Esophagus muscularis mucosa (tissue), 4 donors: ENCODE results near the gene VWC2L. TPM values are rescaled to one million over a fixed set of nuclear protein-coding genes. Genes with fewer than 3 reads are reported as not detected.

Source experiments
- DNase-seq: peaks from one replicate; pipeline ENCODE4 v3.0.0-alpha.2; 2017; ENCODE audit errors: extremely low spot score
- H3K27ac ChIP-seq, 4 donors: fragments of 200-600 bp; sonication (generic); replicated peaks in 1 of 4; 1 replicate in 3 of 4; 2 replicates in 1 of 4; pipeline ENCODE4 v1.5.1; 2016 to 2019; ENCODE audit warnings: mild to moderate bottlenecking in 1 of 4
- H3K27me3 ChIP-seq, 4 donors: fragments of 200-600 bp; sonication (generic); one replicate each; pipeline versions ENCODE4 v1.5.1 to v1.6.0; 2016 to 2019
- H3K36me3 ChIP-seq, 4 donors: fragments of 200-600 bp; sonication (generic); one replicate each; pipeline ENCODE4 v1.5.1; 2016 to 2019
- H3K4me1 ChIP-seq, 4 donors: fragments of 200-600 bp; sonication (generic); one replicate each; pipeline ENCODE4 v1.5.1; 2016 to 2019
- H3K4me3 ChIP-seq, 4 donors: fragments of 200-600 bp; sonication (generic); 1 replicate in 2 of 4; 2 replicates in 2 of 4; pipeline ENCODE4 v1.5.1; 2016 to 2019; ENCODE audit warnings: mild to moderate bottlenecking in 4 of 4, moderate library complexity in 1 of 4
- H3K9me3 ChIP-seq, 4 donors: fragments of 200-600 bp; sonication (generic); 1 replicate in 3 of 4; 2 replicates in 1 of 4; pipeline ENCODE4 v1.5.1; 2016 to 2019
- EP300 ChIP-seq: sonication (generic); formaldehyde crosslinking; IDR thresholded peaks from one replicate; pipeline ENCODE4 v1.6.1; 2017; ENCODE audit warnings: antibody characterized with exemption
- POLR2A ChIP-seq: fragments of 450-650 bp; IDR thresholded peaks from one replicate; pipeline ENCODE4 v1.6.1; 2017; ENCODE audit warnings: antibody characterized with exemption, moderate library complexity, mild to moderate bottlenecking, low read depth
- POLR2AphosphoS5 ChIP-seq, 2 donors: sonication (generic); formaldehyde crosslinking; IDR thresholded peaks; one replicate each; pipeline ENCODE4 v1.6.1; 2017; ENCODE audit warnings: antibody characterized with exemption in 2 of 2
- WGBS: methylation state at CpG from one replicate; pipeline ENCODE4 v1.1.5; 2018; 5-methylcytosine and 5-hydroxymethylcytosine counted together
- intact Hi-C: fragments of 100-400 bp; cut with DNase I; formaldehyde crosslinking; loops from one replicate; pipeline ENCODE4 v1.15.1; 2023
- total RNA-seq, 4 donors: library from RNA; depleted of rRNA; stranded (reverse); fragments of >200 nt; gene quantifications; one replicate each; pipeline versions ENCODE4 v1.1.0 to v1.2.1, GENCODE V29; 2016
- TF ChIP-seq, protein P1 (sequence below), 3 experiments: fragments of 200-600 bp in 2 of 3; fragments of 450-650 bp in 1 of 3; sonication (generic) in 2 of 3; IDR thresholded peaks; one replicate each; pipeline ENCODE4 v1.5.1; 2017 to 2019; ENCODE audit warnings: antibody characterized with exemption in 3 of 3, mild to moderate bottlenecking in 2 of 3, moderate library complexity in 1 of 3

VWC2L gene
- total RNA-seq, 4 donors from 2014 or later = 0.11 TPM; not detected in 3

GRCh38 chr2:214376618-214377285 lies 34.1 kb upstream of the VWC2L start:
- no peak overlapping the region for H3K27ac ChIP-seq
- no peaks in the 10 kb centered on the region for H3K36me3 ChIP-seq
- TF ChIP-seq POLR2AphosphoS5 (IDR thresholded peaks at IDR 0.05) = no peak
- no peak for TF ChIP-seq EP300
- no peak for TF ChIP-seq POLR2A
- TF ChIP-seq, protein P1, sequence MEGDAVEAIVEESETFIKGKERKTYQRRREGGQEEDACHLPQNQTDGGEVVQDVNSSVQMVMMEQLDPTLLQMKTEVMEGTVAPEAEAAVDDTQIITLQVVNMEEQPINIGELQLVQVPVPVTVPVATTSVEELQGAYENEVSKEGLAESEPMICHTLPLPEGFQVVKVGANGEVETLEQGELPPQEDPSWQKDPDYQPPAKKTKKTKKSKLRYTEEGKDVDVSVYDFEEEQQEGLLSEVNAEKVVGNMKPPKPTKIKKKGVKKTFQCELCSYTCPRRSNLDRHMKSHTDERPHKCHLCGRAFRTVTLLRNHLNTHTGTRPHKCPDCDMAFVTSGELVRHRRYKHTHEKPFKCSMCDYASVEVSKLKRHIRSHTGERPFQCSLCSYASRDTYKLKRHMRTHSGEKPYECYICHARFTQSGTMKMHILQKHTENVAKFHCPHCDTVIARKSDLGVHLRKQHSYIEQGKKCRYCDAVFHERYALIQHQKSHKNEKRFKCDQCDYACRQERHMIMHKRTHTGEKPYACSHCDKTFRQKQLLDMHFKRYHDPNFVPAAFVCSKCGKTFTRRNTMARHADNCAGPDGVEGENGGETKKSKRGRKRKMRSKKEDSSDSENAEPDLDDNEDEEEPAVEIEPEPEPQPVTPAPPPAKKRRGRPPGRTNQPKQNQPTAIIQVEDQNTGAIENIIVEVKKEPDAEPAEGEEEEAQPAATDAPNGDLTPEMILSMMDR (IDR thresholded peaks at IDR 0.05) = no peak
- H3K9me3 ChIP-seq = no peaks in the 10 kb centered on the region
- no peak overlapping the region for H3K4me3 ChIP-seq
- WGBS = 81% methylated on average over 7 of the region's 7 CpGs
- no peaks in the 10 kb centered on the region for H3K27me3 ChIP-seq
- H3K4me1 ChIP-seq = no peaks in the 10 kb centered on the region
- intact Hi-C loops = no loop called here
- no peak for DNase-seq

- TF ChIP-seq POLR2A (no peak), EP300 (no peak), POLR2AphosphoS5 (IDR thresholded peaks at IDR 0.05) (no peak)
- TF ChIP-seq, protein P1 (IDR thresholded peaks at IDR 0.05) = no peak
- no peak for DNase-seq
- Histone ChIP-seq H3K4me1 (no peaks in the 10 kb centered on the region), H3K4me3 (no peak overlapping the region), H3K27me3 (no peaks in the 10 kb centered on the region), H3K27ac (no peak overlapping the region), H3K36me3 (no peaks in the 10 kb centered on the region), H3K9me3 (no peaks in the 10 kb centered on the region)
- intact Hi-C loops = no loop called here
- WGBS = 95% methylated on average over 5 of the region's 5 CpGs
Observed at GRCh38 chr2:214377286-214377624, 33.6 kb upstream of the VWC2L start.

DNA sequence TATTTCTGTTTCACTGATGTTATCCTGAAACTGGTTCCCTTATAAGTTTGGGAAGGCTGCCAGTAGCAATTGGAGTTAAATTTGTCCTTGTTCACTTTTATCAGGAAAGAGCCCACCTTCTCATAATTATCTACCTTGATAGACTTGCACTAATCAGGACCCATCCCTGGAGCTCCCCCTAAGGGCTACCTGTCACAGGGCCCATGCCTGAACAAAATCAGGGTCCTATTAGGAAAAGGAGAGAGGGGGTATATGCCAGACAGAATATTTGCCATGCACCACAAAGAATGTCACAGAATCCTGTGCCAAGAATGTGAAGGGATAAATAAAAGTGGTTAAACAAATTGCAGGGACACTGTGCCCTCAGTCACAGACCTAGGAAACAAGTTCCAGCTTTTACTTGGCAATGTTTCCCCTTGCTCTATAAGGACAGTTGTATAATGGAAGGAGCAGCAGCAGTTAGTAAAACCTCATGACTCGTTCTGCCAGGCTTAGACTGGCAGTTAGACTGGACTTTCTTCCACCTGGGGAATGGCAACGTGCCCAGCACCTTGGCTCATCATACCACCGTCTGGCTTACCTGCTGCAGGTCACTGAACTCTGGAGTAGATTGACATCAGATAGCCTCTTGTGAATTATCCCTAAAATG lies 32.3 kb upstream of the VWC2L start:
- TF ChIP-seq, protein P1 (IDR thresholded peaks at IDR 0.05) = no peak
- TF ChIP-seq POLR2AphosphoS5 (IDR thresholded peaks at IDR 0.05) = no peak
- no peak for TF ChIP-seq EP300
- no peak for TF ChIP-seq POLR2A

DNA sequence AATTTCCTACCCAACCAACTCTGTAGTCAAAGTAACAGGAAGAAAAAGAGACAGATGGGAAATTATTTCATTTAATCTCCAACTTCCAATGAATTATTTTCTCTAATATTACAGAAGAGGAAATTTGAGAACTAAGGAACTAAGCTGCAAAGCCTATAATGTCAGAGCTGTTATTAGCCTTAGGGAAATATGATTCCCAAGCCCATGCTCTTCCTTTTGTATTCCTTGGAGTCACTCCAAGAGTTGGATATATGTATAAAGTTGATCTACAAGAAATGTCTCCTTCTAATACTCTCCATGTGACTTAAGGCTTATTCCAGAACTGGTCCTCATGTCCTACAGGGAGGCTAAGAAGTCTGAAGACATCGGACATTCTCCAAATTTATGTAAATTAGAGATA lies 31.6 kb upstream of the VWC2L start:
- H3K9me3 ChIP-seq = no peaks in the 10 kb centered on the region
- H3K4me1 ChIP-seq = no peaks in the 10 kb centered on the region
- DNase-seq = no peak
- no peak overlapping the region for H3K27ac ChIP-seq
- 80% methylated on average over 1 of the region's 1 CpG for WGBS
- no peaks in the 10 kb centered on the region for H3K36me3 ChIP-seq
- no peak for TF ChIP-seq POLR2A
- TF ChIP-seq POLR2AphosphoS5 (IDR thresholded peaks at IDR 0.05) = no peak
- TF ChIP-seq, protein P1 (IDR thresholded peaks at IDR 0.05) = no peak
- TF ChIP-seq EP300 = no peak
- H3K4me3 ChIP-seq = no peak overlapping the region
- intact Hi-C loops = no loop called here
- no peaks in the 10 kb centered on the region for H3K27me3 ChIP-seq

More for the DNA sequence above, 32.3 kb upstream of the VWC2L start:
- no peaks in the 10 kb centered on the region for H3K27me3 ChIP-seq
- no peaks in the 10 kb centered on the region for H3K4me1 ChIP-seq
- 43% methylated on average over 3 of the region's 3 CpGs for WGBS
- H3K36me3 ChIP-seq = no peaks in the 10 kb centered on the region
- no peak for DNase-seq
- H3K4me3 ChIP-seq = no peak overlapping the region
- no peaks in the 10 kb centered on the region for H3K9me3 ChIP-seq
- intact Hi-C loops = no loop called here
- H3K27ac ChIP-seq = no peak overlapping the region
